Measurements from ENCODE around the gene ARHGAP4.
A peak's percentile ranks its signal among the peaks of the same experiment; 100 is the strongest.

- 0 out of 2 replicates have a peak, but pooled peaks have one; percentile 7 for TF ChIP-seq RAD21 (IDR thresholded peaks at IDR 0.05; ENCODE audit: low read length)
- no peak for TF ChIP-seq MAZ (IDR thresholded peaks at IDR 0.05; ENCODE audit: borderline replicate concordance, low read depth, low read length)
- TF ChIP-seq CTCF (conservative IDR thresholded peaks at IDR 0.05; ENCODE audit: low read depth, low read length): no peak; the same call in 1 of the 2 replicates
- TF ChIP-seq POLR2A (IDR thresholded peaks at IDR 0.05; ENCODE audit: low read depth, low read length): peak; percentile 65
Measured at GRCh38 chrX:153927922-153928760, 2.1 kb upstream of the ARHGAP4 start.

All from IMR-90 (cell line).